HepG2 (cell line): ENCODE data around the gene CCNT2. TPM values are rescaled to one million over a fixed set of nuclear protein-coding genes. Genes with fewer than 3 reads are reported as not detected.

ENCODE experiments used
- ARID2 ChIP-seq: sonication (generic); formaldehyde crosslinking; IDR thresholded peaks from 2 replicates; pipeline ENCODE4 v1.8.1; 2022; ENCODE audit warnings: mild to moderate bottlenecking, missing genetic modification reagents, borderline replicate concordance
- EP300 ChIP-seq, 3 experiments: sonication (generic) in 1 of 3; formaldehyde crosslinking in 1 of 3; IDR thresholded peaks; 2 replicates each; pipeline versions ENCODE4 v1.5.1 to v1.6.1; 2011 to 2020; ENCODE audit warnings: low read depth in 2 of 3, low read length in 2 of 3, borderline replicate concordance in 1 of 3, improper control_type of control experiment in 1 of 3, mild to moderate bottlenecking in 1 of 3, missing genetic modification reagents in 1 of 3, moderate library complexity in 1 of 3
- HMG20B ChIP-seq: conservative IDR thresholded peaks from 2 replicates; pipeline ENCODE4 v1.6.1; 2016; ENCODE audit warnings: missing genetic modification reagents, missing compliant biosample characterization
- HMGA1 ChIP-seq: sonication (generic); formaldehyde crosslinking; conservative IDR thresholded peaks from 2 replicates; pipeline ENCODE4 v1.4.0; 2020; ENCODE audit warnings: missing genetic modification reagents
- JDP2 ChIP-seq: sonication (generic); formaldehyde crosslinking; IDR thresholded peaks from 2 replicates; pipeline ENCODE4 v1.8.1; 2022; ENCODE audit warnings: missing genetic modification reagents, borderline replicate concordance
- KDM2A ChIP-seq: sonication (generic); formaldehyde crosslinking; IDR thresholded peaks from 2 replicates; pipeline ENCODE4 v1.4.0; 2020; ENCODE audit warnings: low read depth, missing genetic modification reagents, borderline replicate concordance
- MTA3 ChIP-seq: sonication (generic); formaldehyde crosslinking; IDR thresholded peaks from 2 replicates; pipeline ENCODE4 v1.4.0; 2020; ENCODE audit warnings: missing genetic modification reagents
- NBN ChIP-seq: fragments of 450-650 bp; conservative IDR thresholded peaks from 2 replicates; pipeline ENCODE4 v1.6.1; 2017
- PRPF4 ChIP-seq: fragments of 200-400 bp; formaldehyde crosslinking; IDR thresholded peaks from 2 replicates; pipeline ENCODE4 v1.6.1; 2016; ENCODE audit warnings: low read length, low read depth; ENCODE audit not compliant: poor library complexity, severe bottlenecking
- SP2 ChIP-seq: sonication (generic); formaldehyde crosslinking; IDR thresholded peaks from 2 replicates; pipeline ENCODE4 v1.5.1; 2020; ENCODE audit warnings: mild to moderate bottlenecking, missing genetic modification reagents
- TOPORS ChIP-seq: sonication (generic); formaldehyde crosslinking; IDR thresholded peaks from 2 replicates; pipeline ENCODE4 v1.8.0; 2023; ENCODE audit warnings: mild to moderate bottlenecking, missing genetic modification reagents
- ZFP82 ChIP-seq: sonication (generic); formaldehyde crosslinking; IDR thresholded peaks from 2 replicates; pipeline ENCODE4 v1.5.1; 2020; ENCODE audit warnings: mild to moderate bottlenecking, missing genetic modification reagents, borderline replicate concordance
- ZNF546 ChIP-seq: sonication (generic); formaldehyde crosslinking; conservative IDR thresholded peaks from 2 replicates; pipeline ENCODE4 v1.8.1; 2023; ENCODE audit warnings: mild to moderate bottlenecking, missing genetic modification reagents
- polyA plus RNA-seq, 8 experiments: library from polyadenylated mRNA; depleted of rRNA in 3 of 8; stranded (reverse) in 7 of 8; unstranded in 1 of 8; fragments of >200 nt; fragmentation: Illumina TruSeq in 4 of 8; extraction: Trizol in 4 of 8; gene quantifications; 2 replicates each; pipeline versions ENCODE4 v1.2.1 to v1.2.3, GENCODE V29; 2011 to 2016; ENCODE audit warnings: low read depth in 4 of 8, missing spikeins in 1 of 8, mixed read lengths in 1 of 8; ENCODE audit not compliant: insufficient read depth in 1 of 8
- total RNA-seq, 5 experiments: library from RNA; depleted of rRNA; stranded (reverse); fragments of >200 nt; fragmentation: Illumina TruSeq; extraction: Trizol; gene quantifications; 2 replicates each; pipeline ENCODE4 v1.2.3, GENCODE V29; 2016; ENCODE audit warnings: low read depth in 1 of 5
- TF ChIP-seq, protein P1 (sequence below): sonication (generic); formaldehyde crosslinking; IDR thresholded peaks from 2 replicates; pipeline ENCODE4 v1.4.0; 2020; ENCODE audit warnings: missing genetic modification reagents, borderline replicate concordance
- TF ChIP-seq, protein P2 (sequence below): sonication (generic); formaldehyde crosslinking; IDR thresholded peaks from 2 replicates; pipeline ENCODE4 v1.5.0; 2020; ENCODE audit warnings: missing genetic modification reagents
- TF ChIP-seq, protein P3 (sequence below): sonication (generic); formaldehyde crosslinking; IDR thresholded peaks from 2 replicates; pipeline ENCODE4 v1.8.0; 2022; ENCODE audit warnings: missing genetic modification reagents, mild to moderate bottlenecking, inconsistent platforms, borderline replicate concordance
- TF ChIP-seq, protein P4 (sequence below): sonication (generic); formaldehyde crosslinking; IDR thresholded peaks from 2 replicates; pipeline ENCODE4 v1.4.0; 2020; ENCODE audit warnings: mild to moderate bottlenecking, low read depth, missing genetic modification reagents
- TF ChIP-seq, protein P5 (sequence below): sonication (generic); formaldehyde crosslinking; IDR thresholded peaks from 2 replicates; pipeline ENCODE4 v1.9.0; 2021; ENCODE audit warnings: missing genetic modification reagents, borderline replicate concordance

Gene CCNT2
- total and polyA plus RNA-seq, 2 of the 13 experiments (the other 11 are each of a cell fraction or from before 2014, with no cell fraction given) = 22.1 to 34.4 TPM

DNA sequence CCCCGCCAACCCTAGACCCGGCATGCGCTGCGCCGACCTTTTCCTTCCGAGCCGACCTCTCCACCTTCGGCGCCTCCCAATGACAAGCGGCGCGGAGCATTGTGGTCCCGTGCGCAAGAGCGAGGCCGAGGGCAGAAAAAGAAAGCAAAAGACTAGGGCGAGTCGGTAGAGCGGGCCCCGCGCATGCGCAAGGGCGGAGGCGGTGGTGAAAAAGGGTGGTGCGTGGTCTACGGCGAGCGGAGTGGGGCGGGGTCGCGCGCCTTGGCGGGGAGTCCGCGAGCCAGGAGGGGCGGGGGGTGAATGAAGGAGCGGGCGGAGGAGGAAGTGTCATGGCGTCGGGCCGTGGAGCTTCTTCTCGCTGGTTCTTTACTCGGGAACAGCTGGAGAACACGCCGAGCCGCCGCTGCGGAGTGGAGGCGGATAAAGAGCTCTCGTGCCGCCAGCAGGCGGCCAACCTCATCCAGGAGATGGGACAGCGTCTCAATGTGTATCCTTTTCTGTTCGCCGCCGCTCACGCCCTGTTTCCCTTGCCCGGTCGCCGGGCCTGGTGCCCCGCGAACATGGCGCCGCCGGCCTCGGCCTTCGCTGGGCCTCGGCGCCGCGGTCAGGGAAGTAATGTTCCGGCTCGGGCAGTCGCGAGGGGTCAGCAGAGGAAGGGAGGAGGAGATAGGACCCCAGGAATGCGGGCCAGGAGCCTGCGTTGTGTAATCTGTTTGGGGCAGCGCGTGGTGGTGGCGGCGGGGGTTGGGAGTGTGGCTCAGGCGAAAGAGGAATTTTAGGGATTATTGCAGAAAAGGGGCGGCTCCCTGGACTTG lies at the start of gene CCNT2 (continued):
- TF ChIP-seq, protein P1, sequence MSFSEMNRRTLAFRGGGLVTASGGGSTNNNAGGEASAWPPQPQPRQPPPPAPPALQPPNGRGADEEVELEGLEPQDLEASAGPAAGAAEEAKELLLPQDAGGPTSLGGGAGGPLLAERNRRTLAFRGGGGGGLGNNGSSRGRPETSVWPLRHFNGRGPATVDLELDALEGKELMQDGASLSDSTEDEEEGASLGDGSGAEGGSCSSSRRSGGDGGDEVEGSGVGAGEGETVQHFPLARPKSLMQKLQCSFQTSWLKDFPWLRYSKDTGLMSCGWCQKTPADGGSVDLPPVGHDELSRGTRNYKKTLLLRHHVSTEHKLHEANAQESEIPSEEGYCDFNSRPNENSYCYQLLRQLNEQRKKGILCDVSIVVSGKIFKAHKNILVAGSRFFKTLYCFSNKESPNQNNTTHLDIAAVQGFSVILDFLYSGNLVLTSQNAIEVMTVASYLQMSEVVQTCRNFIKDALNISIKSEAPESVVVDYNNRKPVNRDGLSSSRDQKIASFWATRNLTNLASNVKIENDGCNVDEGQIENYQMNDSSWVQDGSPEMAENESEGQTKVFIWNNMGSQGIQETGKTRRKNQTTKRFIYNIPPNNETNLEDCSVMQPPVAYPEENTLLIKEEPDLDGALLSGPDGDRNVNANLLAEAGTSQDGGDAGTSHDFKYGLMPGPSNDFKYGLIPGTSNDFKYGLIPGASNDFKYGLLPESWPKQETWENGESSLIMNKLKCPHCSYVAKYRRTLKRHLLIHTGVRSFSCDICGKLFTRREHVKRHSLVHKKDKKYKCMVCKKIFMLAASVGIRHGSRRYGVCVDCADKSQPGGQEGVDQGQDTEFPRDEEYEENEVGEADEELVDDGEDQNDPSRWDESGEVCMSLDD (CRISPR knock-in tag) = no peak
- TF ChIP-seq ZNF546 (CRISPR knock-in tag) = no peak
- TF ChIP-seq ZFP82 (CRISPR knock-in tag) = no peak
- TF ChIP-seq HMG20B (CRISPR knock-in tag) = no peak
- peak; percentile 56 for TF ChIP-seq SP2 (CRISPR knock-in tag)
- TF ChIP-seq TOPORS = 0 out of 2 replicates have a peak, but pooled peaks have one; percentile 3
- TF ChIP-seq EP300 (IDR thresholded peaks at IDR 0.05; ENCODE audit: low read depth in 2 of 2, low read length in 2 of 2) = peak in 1 of 2 experiments; percentile 3; a peak in 2 of 4 replicates
- no peak for TF ChIP-seq EP300 (CRISPR knock-in tag; IDR thresholded peaks at IDR 0.05; ENCODE audit: borderline replicate concordance)
- 0 out of 2 replicates have a peak, but pooled peaks have one; percentile 68 for TF ChIP-seq JDP2 (CRISPR knock-in tag)
- TF ChIP-seq, protein P2, sequence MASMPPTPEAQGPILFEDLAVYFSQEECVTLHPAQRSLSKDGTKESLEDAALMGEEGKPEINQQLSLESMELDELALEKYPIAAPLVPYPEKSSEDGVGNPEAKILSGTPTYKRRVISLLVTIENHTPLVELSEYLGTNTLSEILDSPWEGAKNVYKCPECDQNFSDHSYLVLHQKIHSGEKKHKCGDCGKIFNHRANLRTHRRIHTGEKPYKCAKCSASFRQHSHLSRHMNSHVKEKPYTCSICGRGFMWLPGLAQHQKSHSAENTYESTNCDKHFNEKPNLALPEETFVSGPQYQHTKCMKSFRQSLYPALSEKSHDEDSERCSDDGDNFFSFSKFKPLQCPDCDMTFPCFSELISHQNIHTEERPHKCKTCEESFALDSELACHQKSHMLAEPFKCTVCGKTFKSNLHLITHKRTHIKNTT (CRISPR knock-in tag) = no peak
- TF ChIP-seq MTA3 (CRISPR knock-in tag) = no peak
- TF ChIP-seq KDM2A (CRISPR knock-in tag) = peak; percentile 70
- TF ChIP-seq HMGA1 = no peak
- TF ChIP-seq PRPF4 = no peak
- no peak for TF ChIP-seq NBN
- TF ChIP-seq, protein P3, sequence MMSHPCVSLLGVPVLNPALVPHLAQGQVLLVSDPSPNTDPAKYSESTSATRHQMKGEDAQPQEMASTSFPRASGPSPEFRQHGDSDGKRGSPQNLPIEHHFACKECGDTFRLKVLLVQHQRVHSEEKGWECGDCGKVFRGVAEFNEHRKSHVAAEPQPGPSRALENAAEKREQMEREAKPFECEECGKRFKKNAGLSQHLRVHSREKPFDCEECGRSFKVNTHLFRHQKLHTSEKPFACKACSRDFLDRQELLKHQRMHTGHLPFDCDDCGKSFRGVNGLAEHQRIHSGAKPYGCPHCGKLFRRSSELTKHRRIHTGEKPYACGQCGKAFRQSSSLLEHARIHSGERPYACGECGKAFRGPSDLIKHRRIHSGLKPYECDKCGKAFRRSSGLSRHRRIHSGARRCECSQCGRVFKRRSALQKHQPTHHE (CRISPR knock-in tag) = peak; percentile 96
- TF ChIP-seq ARID2 (CRISPR knock-in tag) = peak; percentile 90
- TF ChIP-seq, protein P4, sequence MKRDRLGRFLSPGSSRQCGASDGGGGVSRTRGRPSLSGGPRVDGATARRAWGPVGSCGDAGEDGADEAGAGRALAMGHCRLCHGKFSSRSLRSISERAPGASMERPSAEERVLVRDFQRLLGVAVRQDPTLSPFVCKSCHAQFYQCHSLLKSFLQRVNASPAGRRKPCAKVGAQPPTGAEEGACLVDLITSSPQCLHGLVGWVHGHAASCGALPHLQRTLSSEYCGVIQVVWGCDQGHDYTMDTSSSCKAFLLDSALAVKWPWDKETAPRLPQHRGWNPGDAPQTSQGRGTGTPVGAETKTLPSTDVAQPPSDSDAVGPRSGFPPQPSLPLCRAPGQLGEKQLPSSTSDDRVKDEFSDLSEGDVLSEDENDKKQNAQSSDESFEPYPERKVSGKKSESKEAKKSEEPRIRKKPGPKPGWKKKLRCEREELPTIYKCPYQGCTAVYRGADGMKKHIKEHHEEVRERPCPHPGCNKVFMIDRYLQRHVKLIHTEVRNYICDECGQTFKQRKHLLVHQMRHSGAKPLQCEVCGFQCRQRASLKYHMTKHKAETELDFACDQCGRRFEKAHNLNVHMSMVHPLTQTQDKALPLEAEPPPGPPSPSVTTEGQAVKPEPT (CRISPR knock-in tag) = 0 out of 2 replicates have a peak, but pooled peaks have one; percentile 35
- TF ChIP-seq, protein P5, sequence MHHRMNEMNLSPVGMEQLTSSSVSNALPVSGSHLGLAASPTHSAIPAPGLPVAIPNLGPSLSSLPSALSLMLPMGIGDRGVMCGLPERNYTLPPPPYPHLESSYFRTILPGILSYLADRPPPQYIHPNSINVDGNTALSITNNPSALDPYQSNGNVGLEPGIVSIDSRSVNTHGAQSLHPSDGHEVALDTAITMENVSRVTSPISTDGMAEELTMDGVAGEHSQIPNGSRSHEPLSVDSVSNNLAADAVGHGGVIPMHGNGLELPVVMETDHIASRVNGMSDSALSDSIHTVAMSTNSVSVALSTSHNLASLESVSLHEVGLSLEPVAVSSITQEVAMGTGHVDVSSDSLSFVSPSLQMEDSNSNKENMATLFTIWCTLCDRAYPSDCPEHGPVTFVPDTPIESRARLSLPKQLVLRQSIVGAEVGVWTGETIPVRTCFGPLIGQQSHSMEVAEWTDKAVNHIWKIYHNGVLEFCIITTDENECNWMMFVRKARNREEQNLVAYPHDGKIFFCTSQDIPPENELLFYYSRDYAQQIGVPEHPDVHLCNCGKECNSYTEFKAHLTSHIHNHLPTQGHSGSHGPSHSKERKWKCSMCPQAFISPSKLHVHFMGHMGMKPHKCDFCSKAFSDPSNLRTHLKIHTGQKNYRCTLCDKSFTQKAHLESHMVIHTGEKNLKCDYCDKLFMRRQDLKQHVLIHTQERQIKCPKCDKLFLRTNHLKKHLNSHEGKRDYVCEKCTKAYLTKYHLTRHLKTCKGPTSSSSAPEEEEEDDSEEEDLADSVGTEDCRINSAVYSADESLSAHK (CRISPR knock-in tag) = no peak
